H1 (cell line): ENCODE data around the gene SPPL2B. TPM values are rescaled to one million over a fixed set of nuclear protein-coding genes. Genes with fewer than 3 reads are reported as not detected.
"Not testable (repeated sequence)": the region's sequence is repeated elsewhere in the genome, so short reads cannot be mapped to it uniquely, and the experiment has no call there.

ENCODE experiments used
- CTCF ChIA-PET: fragments of 300-600 bp; sonication (Branson Sonifier 250); formaldehyde crosslinking; loops from one replicate; lab custom pipeline; 2021; ENCODE audit not compliant: partially characterized antibody; lab: Charles Lee
- POLR2A ChIA-PET: fragments of 300-600 bp; sonication (Branson Sonifier 250); formaldehyde crosslinking; loops from one replicate; lab custom pipeline; 2021; ENCODE audit warnings: inconsistent platforms; ENCODE audit not compliant: partially characterized antibody; lab: Charles Lee
- DNase-seq, 2 experiments: peaks; one replicate each; pipeline versions ENCODE4 v3.0.0 to v3.0.0-alpha.2; 2010 to 2022; ENCODE audit warnings: low spot score in 2 of 2, low read depth in 1 of 2, mixed read lengths in 1 of 2
- FAIRE-seq: peaks from 2 replicates; lab custom pipeline; 2011; peaks lifted over from hg19 to GRCh38; lab: Jason Lieb, UNC
- H2AFZ ChIP-seq: 2 replicates; pipeline ENCODE4 v1.8.1; 2012; ENCODE audit warnings: low read length, inconsistent platforms
- H2AK5ac ChIP-seq: 2 replicates; pipeline ENCODE4 v1.6.1; 2013; ENCODE audit warnings: low read depth, low read length
- H2BK120ac ChIP-seq: replicated peaks from 2 replicates; pipeline ENCODE3; 2013; ENCODE audit warnings: low read depth, low read length, inconsistent platforms
- H2BK12ac ChIP-seq: 2 replicates; pipeline ENCODE4 v1.6.1; 2013; ENCODE audit warnings: low read depth, low read length
- H2BK15ac ChIP-seq: 2 replicates; pipeline ENCODE4 v1.6.1; 2013; ENCODE audit warnings: low read length
- H2BK20ac ChIP-seq: 2 replicates; pipeline ENCODE4 v1.6.1; 2013; ENCODE audit warnings: low read length
- H2BK5ac ChIP-seq: 2 replicates; pipeline ENCODE4 v1.6.1; 2013; ENCODE audit warnings: low read depth, low read length
- H3K14ac ChIP-seq: 2 replicates; pipeline ENCODE4 v1.6.1; 2013; ENCODE audit warnings: inconsistent platforms; ENCODE audit not compliant: insufficient read length
- H3K18ac ChIP-seq: 2 replicates; pipeline ENCODE4 v1.6.1; 2013; ENCODE audit warnings: low read length; ENCODE audit errors: extremely low read depth
- H3K23ac ChIP-seq: 2 replicates; pipeline ENCODE4 v1.6.1; 2013; ENCODE audit warnings: inconsistent platforms; ENCODE audit not compliant: insufficient read length
- H3K23me2 ChIP-seq: 2 replicates; pipeline ENCODE4 v1.6.1; 2013; ENCODE audit warnings: low read depth, low read length
- H3K27ac ChIP-seq: 2 replicates; pipeline ENCODE4 v1.6.1; 2011; ENCODE audit warnings: low read depth, low read length, inconsistent platforms
- H3K27me3 ChIP-seq, 4 experiments: replicated peaks in 1 of 4; 1 replicate in 1 of 4; 2 replicates in 3 of 4; pipeline versions ENCODE4 v1.6.1 to v1.8.1; 2011 to 2013; ENCODE audit warnings: low read length in 3 of 4, mild to moderate bottlenecking in 3 of 4, inconsistent platforms in 2 of 4, mixed read lengths in 2 of 4, moderate library complexity in 1 of 4; ENCODE audit not compliant: control insufficient read depth in 3 of 4, insufficient read depth in 3 of 4; ENCODE audit errors: extremely low read depth in 1 of 4
- H3K36me3 ChIP-seq, 4 experiments: 2 replicates each; pipeline versions ENCODE4 v1.6.1 to v1.8.1; 2011 to 2013; ENCODE audit warnings: mild to moderate bottlenecking in 4 of 4, low read length in 3 of 4, moderate library complexity in 2 of 4, control low read depth in 1 of 4, inconsistent platforms in 1 of 4; ENCODE audit not compliant: insufficient read depth in 4 of 4, control insufficient read depth in 2 of 4
- H3K4ac ChIP-seq: replicated peaks from 2 replicates; pipeline ENCODE3; 2013; ENCODE audit warnings: low read length, low read depth, mixed read lengths, inconsistent platforms; ENCODE audit not compliant: insufficient read length
- H3K4me1 ChIP-seq, 4 experiments: replicated peaks in 1 of 4; 1 replicate in 1 of 4; 2 replicates in 3 of 4; pipeline versions ENCODE4 v1.6.1 to v1.8.1; 2011 to 2013; ENCODE audit warnings: low read length in 3 of 4, inconsistent platforms in 2 of 4, mixed read lengths in 1 of 4; ENCODE audit not compliant: insufficient read depth in 4 of 4, control insufficient read depth in 3 of 4
- H3K4me2 ChIP-seq, 2 experiments: 2 replicates each; pipeline versions ENCODE4 v1.6.1 to v1.8.1; 2011 to 2013; ENCODE audit warnings: low read depth in 2 of 2, low read length in 2 of 2, control low read depth in 1 of 2, inconsistent platforms in 1 of 2, mild to moderate bottlenecking in 1 of 2; ENCODE audit not compliant: insufficient read depth in 1 of 2
- H3K4me3 ChIP-seq, 4 experiments: fragments of 200-600, 300-600 bp in 1 of 4; sonication (generic), shearing (Covaris generic), sonication (Bioruptor Twin) in 1 of 4; 2 replicates each; pipeline versions ENCODE4 v1.5.1 to v1.8.1; 2011 to 2016; ENCODE audit warnings: low read length in 4 of 4, low read depth in 3 of 4, control low read depth in 2 of 4, inconsistent platforms in 2 of 4, mild to moderate bottlenecking in 2 of 4, mixed read lengths in 1 of 4, moderate library complexity in 1 of 4; ENCODE audit not compliant: insufficient read depth in 2 of 4; ENCODE audit errors: extremely low read depth in 1 of 4
- H3K56ac ChIP-seq: replicated peaks from 2 replicates; pipeline ENCODE3; 2013; ENCODE audit warnings: low read depth, mild to moderate bottlenecking, mixed read lengths, low read length, inconsistent platforms; ENCODE audit not compliant: insufficient read length
- H3K79me1 ChIP-seq: 2 replicates; pipeline ENCODE4 v1.6.1; 2013; ENCODE audit warnings: low read depth, low read length, control low read depth
- H3K79me2 ChIP-seq, 2 experiments: 2 replicates each; pipeline versions ENCODE4 v1.6.1 to v1.8.1; 2012 to 2013; ENCODE audit warnings: low read length in 2 of 2, mild to moderate bottlenecking in 2 of 2, inconsistent platforms in 1 of 2; ENCODE audit not compliant: insufficient read depth in 2 of 2, control insufficient read depth in 1 of 2
- H3K9ac ChIP-seq, 4 experiments: replicated peaks in 1 of 4; 1 replicate in 1 of 4; 2 replicates in 3 of 4; pipeline versions ENCODE4 v1.6.1 to v1.8.1; 2011 to 2013; ENCODE audit warnings: low read depth in 3 of 4, low read length in 3 of 4, control low read depth in 2 of 4, mild to moderate bottlenecking in 2 of 4, moderate library complexity in 2 of 4, inconsistent platforms in 1 of 4; ENCODE audit errors: extremely low read depth in 1 of 4
- H3K9me3 ChIP-seq, 2 experiments: 2 replicates each; pipeline versions ENCODE4 v1.6.1 to v1.8.1; 2012 to 2013; ENCODE audit warnings: mild to moderate bottlenecking in 2 of 2, moderate library complexity in 2 of 2, control low read depth in 1 of 2, inconsistent platforms in 1 of 2, low read depth in 1 of 2, low read length in 1 of 2, mixed read lengths in 1 of 2; ENCODE audit not compliant: insufficient read depth in 2 of 2
- H4K20me1 ChIP-seq, 2 experiments: replicated peaks in 1 of 2; 2 replicates each; pipeline versions ENCODE3 to v1.8.1; 2011 to 2013; ENCODE audit warnings: inconsistent platforms in 2 of 2, low read length in 2 of 2, mild to moderate bottlenecking in 1 of 2; ENCODE audit not compliant: insufficient read depth in 2 of 2, control insufficient read depth in 1 of 2
- H4K5ac ChIP-seq: 2 replicates; pipeline ENCODE4 v1.6.1; 2013; ENCODE audit warnings: low read length, low read depth, mixed read lengths, inconsistent platforms; ENCODE audit not compliant: insufficient read length
- H4K8ac ChIP-seq: 2 replicates; pipeline ENCODE4 v1.8.0; 2013; ENCODE audit warnings: mild to moderate bottlenecking, moderate library complexity, low read length, inconsistent platforms; ENCODE audit not compliant: insufficient read depth; ENCODE audit errors: extremely low read depth
- H4K91ac ChIP-seq: replicated peaks from 2 replicates; pipeline ENCODE3; 2013; ENCODE audit warnings: low read length, mixed read lengths, inconsistent platforms; ENCODE audit not compliant: insufficient read length
- WGBS, 2 experiments: shearing (Covaris generic) in 1 of 2; methylation state at CpG; one replicate each; pipeline versions ENCODE4 v1.1.6 to v1.1.7; 2013 to 2015; ENCODE audit warnings: low lambda C conversion rate in 2 of 2, mixed read lengths in 2 of 2, inconsistent platforms in 1 of 2, low coverage in 1 of 2, missing lambda C conversion rate in 1 of 2; ENCODE audit not compliant: insufficient replicate concordance in 2 of 2, insufficient coverage in 1 of 2, insufficient read length in 1 of 2; ENCODE audit errors: extremely low coverage in 1 of 2, missing lambda C conversion rate in 1 of 2; 5-methylcytosine and 5-hydroxymethylcytosine counted together
- polyA plus RNA-seq, 7 experiments: library from polyadenylated mRNA; depleted of rRNA in 3 of 7; stranded (reverse) in 5 of 7; unstranded in 2 of 7; fragments of >200 nt in 5 of 7; fragments of 200-250 nt in 2 of 7; gene quantifications; 1 replicate in 5 of 7; 2 replicates in 1 of 7; 4 replicates in 1 of 7; pipeline versions ENCODE4 v1.2.1 to v1.2.3, GENCODE V29; 2011 to 2013; ENCODE audit warnings: missing spikeins in 2 of 7, mixed read lengths in 2 of 7
- total RNA-seq: library from RNA; stranded (reverse); fragmentation: NEBNext Ultra II Directional; extraction: Animal tissue kit (Norgen Biotek cat#: 25700); gene quantifications from 2 replicates; pipeline ENCODE4 v1.2.1, GENCODE V29; 2021

Gene SPPL2B
- total and polyA plus RNA-seq, 2 of the 8 experiments (the other 6 are each of a cell fraction or from before 2014, with no cell fraction given), result 34.8 to 55.7 TPM

GRCh38 chr19:2281265-2282061 lies 47.0 kb upstream of the SPPL2B start:
- not testable (repeated sequence) for H3K79me1 ChIP-seq, H4K91ac ChIP-seq, H3K23ac ChIP-seq, H2BK12ac ChIP-seq, H3K14ac ChIP-seq, H3K79me2 ChIP-seq, H2AFZ ChIP-seq, H3K27ac ChIP-seq, H3K4me1 ChIP-seq, DNase-seq, H3K23me2 ChIP-seq, H3K56ac ChIP-seq, H3K4ac ChIP-seq, H4K20me1 ChIP-seq, H2BK5ac ChIP-seq, H2BK120ac ChIP-seq, FAIRE-seq, H2AK5ac ChIP-seq, H4K5ac ChIP-seq, H3K36me3 ChIP-seq, H2BK15ac ChIP-seq, H2BK20ac ChIP-seq, H3K18ac ChIP-seq, H3K9ac ChIP-seq, H3K9me3 ChIP-seq
- peak overlapping the region; percentile 79 to 83 for H3K4me2 ChIP-seq
- 53% methylated on average over 10 of the region's 16 CpGs; no CpG with 5 or more reads in 1 of the 2 experiments for WGBS, 2 experiments
- H3K27me3 ChIP-seq, result peaks cover 0 to 17% (median 14%) of the 10 kb centered on the region in 4 experiments; a peak in 6 of 7 replicates
- H3K4me3 ChIP-seq, result peak overlapping the region; percentile 28 to 64 (median 44); a peak in 7 of 8 replicates
- 0 out of 2 replicates have a peak overlapping the region, but pooled peaks have one; percentile 31 for H4K8ac ChIP-seq
- ChIA-PET POLR2A (interaction anchor here (1.3 to 2.1 kb wide), 4 partner anchors 12 to 36 kb away, joined by 3 to 9 read pairs (median 4); no protein-coding TSS in a partner anchor), CTCF (interaction anchor here (0.9 to 1.6 kb wide), 2 partner anchors 34 to 37 kb away, joined by 3 to 10 read pairs; no protein-coding TSS in a partner anchor)
